Endothelial cell of umbilical vein (primary cell): ENCODE measurements around the gene KSR1. TPM values are rescaled to one million over a fixed set of nuclear protein-coding genes. Genes with fewer than 3 reads are reported as not detected.
A peak's percentile ranks its signal among the peaks of the same experiment; 100 is the strongest.

Experiments used
- BruUV-seq: library from RNA; stranded (reverse); fragments of 400-500 nt; replicated peaks from 2 replicates; lab custom pipeline; 2021; lab: Mats Ljungman, UMichigan
- CTCF ChIA-PET: fragments of 300-600, 350-600 bp; sonication (Branson Sonifier 250); formaldehyde crosslinking; loops from one replicate; lab custom pipeline; 2021; ENCODE audit warnings: antibody characterized with exemption, inconsistent platforms; lab: Charles Lee
- POLR2A ChIA-PET: fragments of 300-600, 350-600 bp; sonication (Branson Sonifier 250); formaldehyde crosslinking; loops from one replicate; lab custom pipeline; 2021; ENCODE audit warnings: antibody characterized with exemption, inconsistent platforms; lab: Charles Lee
- DNase-seq: peaks from one replicate; pipeline ENCODE4 v3.0.0-alpha.2; 2011; ENCODE audit warnings: low read depth, low spot score
- FAIRE-seq: peaks from 2 replicates; lab custom pipeline; 2011; peaks lifted over from hg19 to GRCh38; lab: Jason Lieb, UNC
- H2AFZ ChIP-seq: 2 replicates; pipeline ENCODE4 v1.6.0; 2012; ENCODE audit warnings: low read depth, low read length, control low read depth, inconsistent platforms
- H3K27ac ChIP-seq: 2 replicates; pipeline ENCODE4 v1.5.1; 2011; ENCODE audit warnings: low read depth, mild to moderate bottlenecking, control low read depth, low read length, moderate library complexity; ENCODE audit not compliant: insufficient read depth
- H3K27me3 ChIP-seq, 2 experiments: 2 replicates each; pipeline versions ENCODE4 v1.6.0 to v1.6.1; 2011; ENCODE audit warnings: low read length in 2 of 2, mixed read lengths in 1 of 2; ENCODE audit not compliant: control insufficient read depth in 2 of 2, insufficient read depth in 2 of 2
- H3K36me3 ChIP-seq, 2 experiments: 2 replicates in 1 of 2; 3 replicates in 1 of 2; pipeline ENCODE4 v1.5.1; 2011; ENCODE audit warnings: low read length in 2 of 2, mild to moderate bottlenecking in 1 of 2, moderate library complexity in 1 of 2; ENCODE audit not compliant: control insufficient read depth in 2 of 2, insufficient read depth in 2 of 2; ENCODE audit errors: extremely low read depth in 1 of 2
- H3K4me1 ChIP-seq: 3 replicates; pipeline ENCODE4 v1.5.1; 2011; ENCODE audit warnings: mild to moderate bottlenecking, low read length; ENCODE audit not compliant: control insufficient read depth, insufficient read depth; ENCODE audit errors: extremely low read depth
- H3K4me2 ChIP-seq: 2 replicates; pipeline ENCODE4 v1.6.1; 2011; ENCODE audit warnings: low read length, control low read depth, mixed read lengths; ENCODE audit not compliant: insufficient read depth
- H3K4me3 ChIP-seq, 3 experiments: fragments of 200-600 bp in 1 of 3; sonication (generic), shearing (Covaris generic) in 1 of 3; replicated peaks in 1 of 3; 2 replicates each; pipeline ENCODE4 v1.5.1; 2011 to 2016; ENCODE audit warnings: control low read depth in 3 of 3, low read length in 3 of 3, mild to moderate bottlenecking in 2 of 3, inconsistent platforms in 1 of 3, low read depth in 1 of 3, moderate library complexity in 1 of 3; ENCODE audit not compliant: insufficient read depth in 1 of 3
- H3K79me2 ChIP-seq: 2 replicates; pipeline ENCODE4 v1.6.0; 2012; ENCODE audit warnings: low read length, inconsistent platforms; ENCODE audit not compliant: control insufficient read depth, insufficient read depth
- H3K9ac ChIP-seq: replicated peaks from 2 replicates; pipeline ENCODE3; 2011; ENCODE audit warnings: low read length, control low read depth; ENCODE audit not compliant: insufficient read depth; ENCODE audit errors: extremely low read depth
- H3K9me1 ChIP-seq: replicated peaks from 3 replicates; pipeline ENCODE4 v1.6.0; 2011; ENCODE audit warnings: mild to moderate bottlenecking, low read length; ENCODE audit not compliant: control insufficient read depth, insufficient read depth; ENCODE audit errors: extremely low read depth
- H3K9me3 ChIP-seq: replicated peaks from 2 replicates; pipeline ENCODE4 v1.5.1; 2012; ENCODE audit warnings: low read length, inconsistent platforms; ENCODE audit not compliant: control insufficient read depth, insufficient read depth
- H4K20me1 ChIP-seq: replicated peaks from 2 replicates; pipeline ENCODE3; 2011; ENCODE audit warnings: mild to moderate bottlenecking, low read length; ENCODE audit not compliant: control insufficient read depth, insufficient read depth; ENCODE audit errors: extremely low read depth
- CTCF ChIP-seq, 2 donors: IDR thresholded peaks; 1 replicate in 1 of 2; 2 replicates in 1 of 2; pipeline ENCODE4 v1.5.1; 2011; ENCODE audit warnings: low read length in 2 of 2, mild to moderate bottlenecking in 2 of 2, moderate library complexity in 2 of 2, control low read depth in 1 of 2, inconsistent platforms in 1 of 2, low read depth in 1 of 2; ENCODE audit not compliant: insufficient read depth in 1 of 2; ENCODE audit errors: extremely low read depth in 1 of 2
- EZH2 ChIP-seq: IDR thresholded peaks from 2 replicates; pipeline ENCODE4 v1.6.1; 2012; ENCODE audit warnings: borderline replicate concordance, low read depth, mild to moderate bottlenecking, moderate library complexity, low read length, inconsistent platforms; ENCODE audit not compliant: severe bottlenecking
- FOS ChIP-seq: IDR thresholded peaks from 2 replicates; pipeline ENCODE4 v1.6.1; 2011; ENCODE audit warnings: mild to moderate bottlenecking, low read length, moderate library complexity, borderline replicate concordance; ENCODE audit not compliant: insufficient read depth
- GATA2 ChIP-seq: IDR thresholded peaks from 2 replicates; pipeline ENCODE4 v1.7.0; 2011; ENCODE audit warnings: low read depth, mild to moderate bottlenecking, moderate library complexity, mixed read lengths, low read length; ENCODE audit not compliant: insufficient read length, insufficient read depth
- JUN ChIP-seq: IDR thresholded peaks from 2 replicates; pipeline ENCODE4 v1.6.1; 2011; ENCODE audit warnings: borderline replicate concordance, low read depth; ENCODE audit not compliant: insufficient read length, insufficient read depth
- MAX ChIP-seq: IDR thresholded peaks from 2 replicates; pipeline ENCODE4 v1.6.1; 2011; ENCODE audit not compliant: insufficient read depth, insufficient read length
- MYC ChIP-seq: IDR thresholded peaks from one replicate; pipeline ENCODE4 v1.6.1; 2011; ENCODE audit warnings: mild to moderate bottlenecking, low read depth, low read length
- POLR2A ChIP-seq: IDR thresholded peaks from 2 replicates; pipeline ENCODE4 v1.6.1; 2012; ENCODE audit warnings: low read depth, mild to moderate bottlenecking, control low read depth, low read length
- POLR2AphosphoS5 ChIP-seq: IDR thresholded peaks from 2 replicates; pipeline ENCODE4 v1.6.1; 2012; ENCODE audit warnings: low read depth, mild to moderate bottlenecking, control low read depth, low read length, moderate library complexity; ENCODE audit not compliant: insufficient read depth
- dilution Hi-C: fragments of 300-500 bp; cut with MboI; formaldehyde crosslinking; loops from one replicate; pipeline ENCODE4 v1.15.0; 2019; ENCODE audit warnings: low sequenced_read_pairs; ENCODE audit not compliant: extremely low pct_ligation_motif_present
- intact Hi-C: fragments of 100-400 bp; cut with micrococcal nuclease; formaldehyde crosslinking; loops from one replicate; pipeline ENCODE4 v1.10.0; 2022
- polyA plus RNA-seq, 4 experiments: library from polyadenylated mRNA; depleted of rRNA in 3 of 4; stranded (reverse) in 3 of 4; unstranded in 1 of 4; fragments of >200 nt; gene quantifications; 2 replicates each; pipeline versions ENCODE4 v1.2.1 to v1.2.3, GENCODE V29; 2011 to 2012; ENCODE audit warnings: missing spikeins in 1 of 4
- total RNA-seq: library from RNA; stranded (reverse); gene quantifications from 2 replicates; pipeline ENCODE4 v1.2.3, GENCODE V29; 2021

KSR1 gene
- total and polyA plus RNA-seq, 2 donors (not counting 3 experiments of a cell fraction or from before 2014, with no cell fraction given): 35.4 to 80.2 TPM

- H3K27ac ChIP-seq: no peak overlapping the region
- intact Hi-C loops (no loop called here), dilution Hi-C loops (no loop called here)
- no peak for FAIRE-seq
- TSS peak; percentile 13 for BruUV-seq
- TF ChIP-seq POLR2A (no peak), EZH2 (no peak), JUN (no peak), CTCF (IDR thresholded peaks at IDR 0.05; ENCODE audit: extremely low read depth in 1 of 2, insufficient read depth in 1 of 2, low read depth in 1 of 2, low read length in 2 of 2) (no peak), GATA2 (no peak), MAX (no peak), POLR2AphosphoS5 (no peak), FOS (no peak), MYC (no peak)
- H3K9me3 ChIP-seq: no peaks in the 10 kb centered on the region
- CTCF ChIA-PET: no interaction called here
- H3K4me2 ChIP-seq: no peak overlapping the region
- H3K9ac ChIP-seq: no peak overlapping the region
- peaks cover 9 to 33% of the 10 kb centered on the region in 2 experiments for H3K36me3 ChIP-seq
- H3K27me3 ChIP-seq: no peaks in the 10 kb centered on the region
- H3K4me3 ChIP-seq: no peak overlapping the region
- H3K4me1 ChIP-seq: peaks cover 13% of the 10 kb centered on the region
- H3K9me1 ChIP-seq: no peaks in the 10 kb centered on the region
- no peaks in the 10 kb centered on the region for H3K79me2 ChIP-seq
- no peaks in the 10 kb centered on the region for H4K20me1 ChIP-seq
- no peak overlapping the region for H2AFZ ChIP-seq
- POLR2A ChIA-PET: no interaction called here
- no peak for DNase-seq
Observed at GRCh38 chr17:27623614-27624013, 167.4 kb downstream of the KSR1 start.
